ENCODE results near the gene DLG2. TPM values are rescaled to one million over a fixed set of nuclear protein-coding genes. Genes with fewer than 3 reads are reported as not detected.

DLG2 gene
- total RNA-seq, 1 donor: 3.0 TPM

GRCh38 chr11:84607975-84608836, 1018.9 kb downstream of the DLG2 start:
- no peak for DNase-seq (ENCODE audit: low read depth)
- no peak for TF ChIP-seq CTCF (IDR thresholded peaks at IDR 0.05; ENCODE audit: insufficient read depth, low read length)
- no peak overlapping the region for H3K4me3 ChIP-seq (ENCODE audit: low read depth, low read length)

- no peak for TF ChIP-seq CTCF (IDR thresholded peaks at IDR 0.05; ENCODE audit: insufficient read depth, low read length)
- H3K4me3 ChIP-seq (ENCODE audit: low read depth, low read length): no peak overlapping the region
- DNase-seq (ENCODE audit: low read depth): no peak
Observed at GRCh38 chr11:84594602-84595001, 1032.5 kb downstream of the DLG2 start.

GRCh38 chr11:84590106-84590505, 1037.0 kb downstream of the DLG2 start:
- TF ChIP-seq CTCF (IDR thresholded peaks at IDR 0.05; ENCODE audit: insufficient read depth, low read length): no peak
- DNase-seq (ENCODE audit: low read depth): no peak
- H3K4me3 ChIP-seq (ENCODE audit: low read depth, low read length): no peak overlapping the region

GRCh38 chr11:84588131-84588829, 1038.9 kb downstream of the DLG2 start:
- H3K4me3 ChIP-seq (ENCODE audit: low read depth, low read length): no peak overlapping the region

GRCh38 chr11:84583106-84583505, 1044.0 kb downstream of the DLG2 start:
- H3K4me3 ChIP-seq (ENCODE audit: low read depth, low read length): no peak overlapping the region
- TF ChIP-seq CTCF (IDR thresholded peaks at IDR 0.05; ENCODE audit: insufficient read depth, low read length): no peak
- no peak for DNase-seq (ENCODE audit: low read depth)

More at GRCh38 chr11:84588131-84588829, 1038.9 kb downstream of the DLG2 start:
- no peak for TF ChIP-seq CTCF (IDR thresholded peaks at IDR 0.05; ENCODE audit: insufficient read depth, low read length)
- no peak for DNase-seq (ENCODE audit: low read depth)

GRCh38 chr11:84581083-84581482, 1046.1 kb downstream of the DLG2 start:
- H3K4me3 ChIP-seq (ENCODE audit: low read depth, low read length): no peak overlapping the region
- no peak for DNase-seq (ENCODE audit: low read depth)
- TF ChIP-seq CTCF (IDR thresholded peaks at IDR 0.05; ENCODE audit: insufficient read depth, low read length): no peak
